HG03103 (cell line): ENCODE results near the gene ALX4.

ENCODE experiments used
- ATAC-seq: cut with Tn5 transposase; IDR thresholded peaks from one replicate; pipeline ENCODE4 v1.9.1; 2021; ENCODE audit warnings: low read depth; ENCODE audit not compliant: unreplicated experiment

ALX4 gene

DNA sequence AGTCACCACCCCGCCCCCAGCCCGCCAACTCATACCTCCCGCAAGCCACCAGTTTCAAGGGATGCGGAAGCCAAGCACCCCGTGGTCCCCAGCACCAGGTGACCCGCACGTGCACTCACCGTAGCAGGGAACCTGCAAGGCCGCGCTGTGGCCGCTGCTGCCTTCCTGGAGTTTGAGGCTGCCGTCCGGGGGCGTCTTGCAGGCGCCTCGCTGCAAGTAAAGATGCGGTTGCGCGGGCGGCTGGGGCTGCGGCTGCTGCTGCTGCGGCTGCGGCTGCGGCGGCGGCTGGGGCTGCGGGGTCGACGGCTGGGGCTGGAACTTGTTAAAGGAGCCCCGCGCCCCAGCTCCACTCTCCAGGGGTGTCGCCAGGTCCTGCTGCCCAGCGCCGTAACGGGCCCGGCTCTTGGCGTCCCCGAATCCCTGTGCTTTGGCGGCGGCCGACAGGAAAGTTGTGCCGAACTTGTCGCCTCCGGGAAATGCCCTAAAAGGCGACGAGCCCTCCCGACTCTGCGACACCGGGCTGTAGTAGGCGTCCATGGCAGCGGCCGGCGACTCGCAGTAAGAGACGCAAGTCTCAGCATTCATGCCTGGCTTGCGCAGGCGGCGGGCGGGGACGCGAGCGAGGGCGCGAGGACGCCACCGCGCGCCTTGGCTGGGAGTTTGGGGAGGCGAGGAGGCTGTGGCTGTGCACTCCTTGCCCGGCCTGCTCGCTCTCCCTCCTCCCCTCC, at the start of gene ALX4:
ALX4 (minus strand) TSS at position 662 of the 728 bp plus-strand sequence; CDS start at position 585, 77 bp downstream.
- no peak for ATAC-seq

- ATAC-seq: no peak
These were observed 49.2 kb upstream of the ALX4 start for GRCh38 chr11:44359162-44359561.

DNA sequence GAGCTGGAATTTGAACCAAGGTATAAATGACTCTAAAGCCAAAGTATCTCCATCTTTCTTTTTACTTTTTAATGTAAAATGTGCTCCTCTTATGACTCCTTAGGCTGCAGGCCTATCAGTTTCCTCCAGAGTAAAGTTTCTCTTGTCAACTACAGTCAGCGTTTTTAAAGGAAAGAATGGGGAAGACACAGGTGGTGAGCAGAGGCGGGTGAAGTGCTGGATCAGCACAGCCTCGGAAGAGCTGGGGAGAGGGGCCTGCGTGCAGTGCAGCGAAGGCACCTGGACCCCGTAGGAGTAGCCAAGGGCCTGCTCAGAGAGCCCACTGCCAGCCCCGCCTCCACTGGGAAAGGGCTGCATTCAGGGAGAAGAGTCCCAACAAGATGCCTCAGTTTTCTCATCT, 48.8 kb upstream of the ALX4 start:
- ATAC-seq: no peak

GRCh38 chr11:44357711-44358110, 47.8 kb upstream of the ALX4 start:
- no peak for ATAC-seq

GRCh38 chr11:44356351-44356750, 46.4 kb upstream of the ALX4 start:
- no peak for ATAC-seq

GRCh38 chr11:44351898-44352498, 42.1 kb upstream of the ALX4 start:
- ATAC-seq: no peak

DNA sequence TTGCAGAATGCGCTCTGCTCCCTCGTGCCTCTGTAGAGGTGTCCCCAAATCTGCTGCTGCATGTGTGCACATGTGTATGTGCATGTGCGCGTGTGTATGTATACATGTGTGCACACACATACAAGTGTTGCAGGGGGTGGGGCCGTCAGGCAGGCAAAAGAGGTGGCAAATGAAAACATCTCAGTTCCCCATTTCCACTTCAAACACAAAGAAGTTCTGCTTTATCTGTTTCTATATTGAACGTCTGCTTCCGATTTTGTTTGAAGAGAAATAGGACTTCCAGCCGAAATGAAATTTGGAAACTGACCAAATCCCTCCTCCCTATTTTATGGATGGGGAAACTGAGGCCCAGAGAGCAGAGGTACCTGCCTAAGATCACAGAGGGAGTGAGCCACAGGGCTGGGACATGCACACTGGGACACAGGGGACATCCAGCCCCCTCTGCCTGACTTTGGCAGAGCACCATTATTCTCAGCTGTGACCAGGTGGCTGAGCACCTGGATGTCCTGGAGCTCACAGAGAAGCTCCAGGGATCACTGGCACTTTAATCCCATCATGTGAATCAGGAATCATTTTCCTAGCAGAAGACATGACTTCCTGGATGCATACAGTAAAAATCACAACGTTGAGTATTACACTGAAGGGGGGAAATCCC, 41.2 kb upstream of the ALX4 start:
- peak; percentile 91 for ATAC-seq

DNA sequence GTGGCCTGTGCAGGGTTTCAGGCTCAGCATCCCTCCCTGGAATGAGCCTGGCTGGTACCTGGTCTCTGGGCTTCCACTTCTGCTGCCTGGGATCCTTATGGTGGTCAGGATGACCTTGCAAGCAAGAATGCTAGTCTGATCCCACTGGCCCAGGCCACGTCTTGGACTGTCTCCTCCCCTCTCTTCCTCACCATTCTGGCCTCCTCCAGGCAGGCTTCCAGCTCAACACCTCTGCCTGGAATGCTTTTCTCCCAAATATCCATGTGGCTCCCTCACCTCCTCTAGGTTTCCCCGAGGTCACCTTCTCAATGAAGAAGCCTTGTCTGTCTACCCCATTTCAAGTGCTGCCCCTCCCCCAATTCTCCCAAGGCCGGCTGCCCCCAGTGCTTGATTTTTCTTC, 39.4 kb upstream of the ALX4 start:
- ATAC-seq: no peak

DNA sequence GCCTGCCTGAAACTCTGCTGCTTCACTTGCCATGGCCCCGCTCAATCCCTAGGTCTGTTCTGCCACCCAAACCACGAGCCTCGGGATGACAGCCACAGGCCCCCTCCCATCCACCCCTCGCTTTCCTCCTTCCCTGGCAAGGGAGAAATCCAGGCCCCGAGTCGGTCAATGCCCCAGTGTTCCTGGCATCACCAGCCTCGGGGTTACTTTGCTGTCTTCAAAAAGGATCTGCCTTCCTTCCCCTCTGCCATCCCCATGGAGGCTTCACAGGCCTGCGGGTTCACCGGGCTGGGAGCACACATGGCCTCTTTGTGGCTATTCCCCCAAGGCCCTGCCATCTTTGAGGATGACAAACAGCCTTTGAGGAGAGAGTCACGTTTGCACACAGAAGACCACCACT, 38.8 kb upstream of the ALX4 start:
- ATAC-seq: no peak

GRCh38 chr11:44348114-44348513, 38.2 kb upstream of the ALX4 start:
- ATAC-seq: no peak

DNA sequence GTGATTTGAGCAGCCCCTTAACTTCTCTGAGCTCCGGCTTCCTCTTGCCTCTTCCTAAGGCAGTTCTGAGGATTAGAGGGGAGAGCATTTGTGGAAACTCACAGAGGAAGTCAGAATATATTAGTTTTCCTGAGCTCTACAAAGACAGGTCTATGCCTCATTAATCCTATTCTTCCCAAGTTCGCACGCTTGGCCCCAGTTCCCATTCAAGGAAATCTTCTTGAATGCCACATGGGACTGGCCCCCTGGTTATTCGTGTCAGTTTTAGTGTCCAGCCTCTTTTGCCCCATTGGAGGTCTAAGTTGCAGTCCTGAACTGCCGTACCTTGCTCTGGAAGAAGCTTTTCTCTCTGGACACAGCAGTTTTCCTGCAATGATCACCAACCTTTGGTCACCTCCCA, 37.6 kb upstream of the ALX4 start:
- no peak for ATAC-seq

- no peak for ATAC-seq
These were observed 37.0 kb upstream of the ALX4 start for GRCh38 chr11:44346983-44347382.

GRCh38 chr11:44345781-44346180, 35.8 kb upstream of the ALX4 start:
- no peak for ATAC-seq

DNA sequence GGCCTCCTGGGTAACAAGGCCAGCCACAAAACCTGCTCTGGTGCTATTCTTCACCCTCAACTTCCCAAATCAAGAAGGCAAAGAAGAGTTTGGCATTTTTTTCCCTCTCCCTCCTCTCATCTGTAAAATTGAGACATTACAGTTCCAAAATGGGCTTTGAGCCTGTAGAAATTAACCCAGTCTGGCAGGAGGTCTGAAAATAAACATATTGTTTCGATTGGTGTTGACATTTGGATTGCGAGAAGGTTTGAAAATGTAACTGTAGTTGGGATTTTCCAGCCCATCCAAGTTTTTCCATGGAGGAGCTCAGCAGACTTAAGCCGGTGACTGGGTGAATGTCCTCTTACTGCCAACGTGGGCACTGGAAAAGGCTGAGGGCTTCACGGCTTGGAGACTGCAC, 35.0 kb upstream of the ALX4 start:
- ATAC-seq: no peak

GRCh38 chr11:44344423-44344820, 34.5 kb upstream of the ALX4 start:
- no peak for ATAC-seq

DNA sequence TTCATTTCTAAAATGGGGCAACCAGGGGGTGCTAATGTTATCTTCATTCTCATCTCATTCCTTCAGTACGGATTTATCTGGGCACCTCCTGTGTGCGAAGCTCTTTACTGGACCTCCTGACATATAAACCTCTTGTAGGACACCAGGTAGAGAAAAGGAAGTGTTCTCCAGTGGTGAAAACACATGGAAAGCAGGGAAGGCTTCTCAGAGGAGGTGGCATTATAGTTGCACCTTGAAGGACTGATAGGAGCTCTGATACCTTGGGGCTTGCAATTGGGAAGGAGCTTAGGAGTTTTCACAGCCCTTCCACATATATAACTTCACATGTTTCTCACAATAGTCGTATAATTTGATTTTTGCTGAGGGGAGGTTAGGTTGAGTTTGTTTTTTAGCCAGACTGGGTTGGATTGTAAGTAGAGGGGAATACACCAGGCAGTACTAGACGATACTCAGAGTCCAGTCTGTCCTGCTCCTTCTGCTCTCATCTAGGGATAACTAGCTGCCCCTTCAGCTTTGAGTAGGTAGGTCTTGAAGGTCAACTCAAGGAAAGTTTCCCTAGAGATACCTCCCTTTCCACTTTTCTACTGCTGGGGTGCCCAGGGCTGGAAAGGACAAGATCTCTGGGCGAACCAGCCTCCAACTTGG, 34.0 kb upstream of the ALX4 start:
- no peak for ATAC-seq

DNA sequence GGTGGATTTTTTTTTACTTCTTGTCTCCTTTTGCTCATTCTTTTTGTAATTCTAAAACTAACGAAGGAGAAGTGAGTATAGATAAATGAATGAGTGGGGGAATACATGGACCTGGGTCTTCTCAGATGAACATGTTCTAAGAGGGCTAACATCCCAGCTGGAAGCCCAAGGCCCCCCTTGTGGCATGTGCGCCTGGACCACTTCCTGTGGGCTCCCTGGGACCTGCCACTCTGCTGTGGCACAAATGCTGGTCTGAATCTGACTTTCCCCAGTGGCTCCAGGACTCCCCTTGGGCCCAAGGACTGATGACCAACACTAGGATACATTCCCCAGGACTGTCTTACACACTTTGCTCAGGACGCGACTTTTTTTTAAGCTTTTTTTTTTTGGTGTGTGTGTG, 32.7 kb upstream of the ALX4 start:
- no peak for ATAC-seq

DNA sequence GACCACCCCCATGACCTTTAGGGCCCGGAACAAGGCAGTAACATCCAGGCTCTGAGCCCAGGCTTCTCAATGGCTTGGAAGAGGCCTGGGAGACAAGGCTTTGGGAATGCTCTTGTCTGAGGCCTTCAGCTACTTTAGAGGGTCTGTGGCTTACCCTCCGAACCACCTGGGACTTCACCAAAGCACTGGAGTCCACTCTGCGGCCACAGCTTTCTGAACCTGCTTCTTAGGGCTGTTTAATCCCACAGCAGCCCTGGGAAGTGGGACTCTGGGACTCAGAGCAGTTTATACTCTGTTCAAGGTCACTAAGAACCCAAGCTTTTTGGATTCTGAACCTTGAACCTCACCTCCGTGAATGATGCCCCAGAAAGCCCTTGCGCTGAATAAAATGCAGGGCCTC, 30.7 kb upstream of the ALX4 start:
- ATAC-seq: no peak

- ATAC-seq: no peak
These were observed 29.6 kb upstream of the ALX4 start for GRCh38 chr11:44339530-44339883.

DNA sequence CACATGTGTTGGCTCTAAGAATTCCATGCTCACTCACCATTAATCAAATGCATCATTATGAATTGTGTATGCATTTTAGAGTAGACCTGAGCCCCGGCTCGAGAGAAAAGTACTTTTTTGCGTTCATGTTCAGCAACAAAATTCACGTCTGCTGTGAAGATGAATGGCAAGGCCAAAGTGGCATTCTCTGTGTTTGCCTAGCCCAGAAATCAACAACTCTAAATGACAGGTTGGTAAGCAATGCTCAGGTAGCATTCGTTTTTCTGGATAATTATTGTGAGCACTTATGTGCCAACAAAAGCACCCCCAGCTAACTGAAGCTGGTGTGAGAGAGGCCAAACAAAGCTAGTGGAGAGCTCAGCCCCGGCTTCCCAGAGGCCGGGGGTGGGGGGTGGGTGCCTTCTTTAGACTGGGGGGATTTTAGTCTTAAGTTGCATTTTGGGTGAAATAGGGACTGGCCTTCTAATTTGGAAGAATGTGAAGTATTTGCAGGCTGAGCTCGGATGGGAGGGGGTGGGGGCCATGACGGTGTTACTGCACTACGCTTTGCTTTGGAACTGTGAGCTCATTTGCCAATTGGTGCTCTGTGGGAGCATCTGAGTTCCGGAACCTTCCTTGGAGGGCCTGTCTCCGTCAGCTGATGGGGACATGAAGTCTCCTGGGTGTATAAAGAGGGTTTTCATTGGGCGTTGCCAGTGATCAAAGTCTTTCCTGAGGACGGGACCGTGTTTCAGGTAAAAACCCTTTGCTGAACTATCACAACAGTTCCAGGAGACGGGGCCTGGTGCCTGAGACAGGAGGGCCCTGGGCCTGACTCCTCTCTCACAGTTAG, 29.0 kb upstream of the ALX4 start:
- ATAC-seq: no peak

- ATAC-seq: no peak
These were observed 28.1 kb upstream of the ALX4 start for GRCh38 chr11:44338026-44338425.
